ENCODE data around the gene PRSS33. TPM values are rescaled to one million over a fixed set of nuclear protein-coding genes. Genes with fewer than 3 reads are reported as not detected.

PRSS33 gene
- total RNA-seq, 1 experiment from 2014 or later, result not detected

DNA sequence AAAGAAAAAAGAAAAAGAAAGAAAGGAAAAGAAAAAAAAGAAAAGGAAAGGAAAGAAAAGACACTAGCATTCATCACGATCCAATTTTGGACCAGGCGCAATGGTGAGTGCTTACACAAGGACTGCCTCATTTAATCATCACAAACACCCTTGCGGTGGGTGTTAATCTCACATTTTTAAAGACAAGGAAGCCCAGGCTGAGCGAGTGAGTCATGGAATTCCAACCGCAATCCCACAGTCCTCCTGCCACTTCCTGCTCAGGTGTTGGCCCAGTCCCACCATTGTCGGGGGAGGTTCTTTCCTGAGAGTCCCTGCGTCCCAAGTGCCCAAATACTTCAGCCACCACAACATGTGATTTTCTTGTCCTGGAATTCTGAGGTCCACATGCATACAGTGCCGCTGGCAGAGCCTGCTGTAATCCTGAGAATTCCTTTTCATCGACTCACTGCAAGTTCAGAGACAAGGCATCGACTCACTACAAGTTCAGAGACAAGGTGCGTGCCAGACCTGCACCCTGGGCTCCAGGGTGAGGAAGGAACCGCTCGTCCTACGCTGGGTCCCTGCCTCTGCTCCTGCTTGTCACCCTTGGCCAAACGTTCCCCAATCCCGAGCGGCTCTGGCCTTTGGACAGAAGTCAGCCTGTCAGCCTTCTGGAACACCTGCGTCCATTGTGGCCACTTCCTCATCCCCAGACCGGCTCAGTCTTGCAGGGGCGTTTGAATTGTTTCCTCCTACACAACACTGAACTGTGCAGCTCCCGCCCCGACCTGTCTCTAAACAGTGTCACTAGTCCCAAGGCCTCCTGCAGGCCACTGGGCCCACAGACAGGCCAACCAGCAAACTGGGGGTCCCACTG, 48.5 kb upstream of the PRSS33 start:
- peaks cover 3% of the 10 kb centered on the region; the same call in 1 of the 2 replicates for H3K4me1 ChIP-seq (ENCODE audit: insufficient read depth, low read length)
- H4K91ac ChIP-seq (ENCODE audit: insufficient read length, low read depth, low read length), result no peak overlapping the region
- no peak overlapping the region for H3K4ac ChIP-seq (ENCODE audit: low read depth, low read length)
- no peak overlapping the region for H3K14ac ChIP-seq (ENCODE audit: insufficient read depth, low read length)
- H3K9ac ChIP-seq (ENCODE audit: extremely low read depth, insufficient read length, low read length), result no peak overlapping the region
- no peaks in the 10 kb centered on the region for H3K79me1 ChIP-seq (ENCODE audit: insufficient read depth, low read depth, low read length, poor library complexity, severe bottlenecking)
- no peak overlapping the region for H2BK15ac ChIP-seq (ENCODE audit: low read depth, low read length)
- Mint-ChIP-seq H3K4me3 (no peak overlapping the region), H3K27me3 (ENCODE audit: low read depth) (peaks cover 7% of the 10 kb centered on the region), H3K9me3 (no peaks in the 10 kb centered on the region; a peak in 2 of 5 replicates), H3K4me1 (peaks cover 17 to 19% of the 10 kb centered on the region in 2 experiments), H3K27ac (peak overlapping the region in 1 of 3 experiments; percentile 87; a peak in 2 of 7 replicates), H3K36me3 (ENCODE audit: insufficient read depth in 1 of 3, low read depth in 3 of 3) (no peaks in the 10 kb centered on the region)
- H3K79me2 ChIP-seq (ENCODE audit: insufficient read depth, low read length), result no peaks in the 10 kb centered on the region
- H2BK12ac ChIP-seq (ENCODE audit: insufficient read length, low read depth, low read length), result no peak overlapping the region
- H3K4me2 ChIP-seq (ENCODE audit: insufficient read depth, insufficient read length, low read length), result no peak overlapping the region
- H3K18ac ChIP-seq (ENCODE audit: insufficient read length, low read depth, low read length), result peak overlapping the region; percentile 16
- no peak overlapping the region for H2AFZ ChIP-seq (ENCODE audit: low read length)
- H2BK20ac ChIP-seq (ENCODE audit: low read depth, low read length, poor library complexity, severe bottlenecking), result no peak overlapping the region
- WGBS (ENCODE audit: extremely low coverage, insufficient read length, low lambda C conversion rate), result no CpG with 5 or more reads among the region's 22 CpGs
- H4K20me1 ChIP-seq (ENCODE audit: control insufficient read depth, insufficient read depth, insufficient read length), result no peaks in the 10 kb centered on the region
- no peak overlapping the region for H3K27ac ChIP-seq (ENCODE audit: insufficient read length, low read depth, low read length)
- peak; percentile 71 for DNase-seq
- no peak overlapping the region for H4K8ac ChIP-seq (replicated peaks; ENCODE audit: insufficient read length, low read depth, low read length)
- no peak overlapping the region for H2BK5ac ChIP-seq (ENCODE audit: insufficient read length, low read length)
- H2BK120ac ChIP-seq (ENCODE audit: low read depth, low read length, poor library complexity, severe bottlenecking), result no peak overlapping the region
- H3K23ac ChIP-seq (ENCODE audit: insufficient read length, low read depth, low read length), result no peak overlapping the region
- no peaks in the 10 kb centered on the region; the same call in 1 of the 2 replicates for H3K27me3 ChIP-seq (ENCODE audit: insufficient read depth, low read length)
- no peak overlapping the region for H2AK5ac ChIP-seq (ENCODE audit: insufficient read length, low read length)
- TF ChIP-seq, protein P1, sequence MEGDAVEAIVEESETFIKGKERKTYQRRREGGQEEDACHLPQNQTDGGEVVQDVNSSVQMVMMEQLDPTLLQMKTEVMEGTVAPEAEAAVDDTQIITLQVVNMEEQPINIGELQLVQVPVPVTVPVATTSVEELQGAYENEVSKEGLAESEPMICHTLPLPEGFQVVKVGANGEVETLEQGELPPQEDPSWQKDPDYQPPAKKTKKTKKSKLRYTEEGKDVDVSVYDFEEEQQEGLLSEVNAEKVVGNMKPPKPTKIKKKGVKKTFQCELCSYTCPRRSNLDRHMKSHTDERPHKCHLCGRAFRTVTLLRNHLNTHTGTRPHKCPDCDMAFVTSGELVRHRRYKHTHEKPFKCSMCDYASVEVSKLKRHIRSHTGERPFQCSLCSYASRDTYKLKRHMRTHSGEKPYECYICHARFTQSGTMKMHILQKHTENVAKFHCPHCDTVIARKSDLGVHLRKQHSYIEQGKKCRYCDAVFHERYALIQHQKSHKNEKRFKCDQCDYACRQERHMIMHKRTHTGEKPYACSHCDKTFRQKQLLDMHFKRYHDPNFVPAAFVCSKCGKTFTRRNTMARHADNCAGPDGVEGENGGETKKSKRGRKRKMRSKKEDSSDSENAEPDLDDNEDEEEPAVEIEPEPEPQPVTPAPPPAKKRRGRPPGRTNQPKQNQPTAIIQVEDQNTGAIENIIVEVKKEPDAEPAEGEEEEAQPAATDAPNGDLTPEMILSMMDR (conservative IDR thresholded peaks at IDR 0.05), result no peak
- no peak overlapping the region for H4K5ac ChIP-seq (ENCODE audit: insufficient read length, low read depth, low read length)
- H3T11ph ChIP-seq (ENCODE audit: low read length), result no peak overlapping the region
- no peaks in the 10 kb centered on the region for H3K23me2 ChIP-seq (ENCODE audit: insufficient read length, low read depth, low read length, poor library complexity, severe bottlenecking)
- no peak overlapping the region for H3K56ac ChIP-seq (ENCODE audit: insufficient read length, low read depth, low read length)
- H3K9me3 ChIP-seq (ENCODE audit: control insufficient read depth, low read depth, low read length), result no peaks in the 10 kb centered on the region
